NB4 (cell line): Measurements from ENCODE around the gene CFAP74.

Experiments used
- DNase-seq: peaks from one replicate; pipeline ENCODE4 v3.0.0; 2010; ENCODE audit warnings: low read depth
- H3K4me3 ChIP-seq: one replicate; pipeline ENCODE4 v1.5.1; 2011; ENCODE audit warnings: mild to moderate bottlenecking, low read depth, low read length, moderate library complexity
- CTCF ChIP-seq: IDR thresholded peaks from one replicate; pipeline ENCODE4 v1.5.1; 2012; ENCODE audit warnings: low read depth, low read length
- MAX ChIP-seq: IDR thresholded peaks from 2 replicates; pipeline ENCODE4 v1.6.1; 2011; ENCODE audit warnings: low read depth, low read length
- MYC ChIP-seq: IDR thresholded peaks from 2 replicates; pipeline ENCODE4 v1.6.1; 2011; ENCODE audit warnings: low read depth, low read length
- POLR2A ChIP-seq: IDR thresholded peaks from 2 replicates; pipeline ENCODE4 v1.6.1; 2011; ENCODE audit warnings: mild to moderate bottlenecking; ENCODE audit not compliant: insufficient read length; ENCODE audit errors: extremely low read depth

Gene CFAP74

GRCh38 chr1:1950940-1951339 is 52.6 kb downstream of the CFAP74 start:
- TF ChIP-seq POLR2A = no peak
- TF ChIP-seq MAX = no peak
- TF ChIP-seq MYC = no peak
- no peak for TF ChIP-seq CTCF
- H3K4me3 ChIP-seq = no peak overlapping the region
- DNase-seq = no peak

- TF ChIP-seq CTCF (no peak), MYC (no peak), MAX (no peak), POLR2A (no peak)
- H3K4me3 ChIP-seq = no peak overlapping the region
- no peak for DNase-seq
These were observed 54.8 kb downstream of the CFAP74 start for GRCh38 chr1:1948783-1949182.

GRCh38 chr1:1947493-1947892 is 56.1 kb downstream of the CFAP74 start:
- H3K4me3 ChIP-seq = no peak overlapping the region
- TF ChIP-seq CTCF = no peak
- no peak for TF ChIP-seq POLR2A
- no peak for TF ChIP-seq MYC
- no peak for TF ChIP-seq MAX
- DNase-seq = no peak

GRCh38 chr1:1946540-1946939 is 57.0 kb downstream of the CFAP74 start:
- DNase-seq = no peak
- H3K4me3 ChIP-seq = no peak overlapping the region
- TF ChIP-seq POLR2A = no peak
- TF ChIP-seq MAX = no peak
- TF ChIP-seq CTCF = no peak
- TF ChIP-seq MYC = no peak

GRCh38 chr1:1945782-1946393 is 57.7 kb downstream of the CFAP74 start:
- TF ChIP-seq CTCF (no peak), MYC (no peak), POLR2A (no peak), MAX (no peak)
- DNase-seq = no peak
- no peak overlapping the region for H3K4me3 ChIP-seq
